Measurements from ENCODE around the gene TSHR. TPM values are rescaled to one million over a fixed set of nuclear protein-coding genes. Genes with fewer than 3 reads are reported as not detected.

The TSHR gene
- total and polyA plus RNA-seq, 2 of the 4 experiments (the other 2 are of a cell fraction): not detected

- no peak overlapping the region for H2AK5ac ChIP-seq (ENCODE audit: low read depth, low read length)
- no peak overlapping the region for H4K5ac ChIP-seq (ENCODE audit: low read depth, low read length)
- no peak overlapping the region for H3K9ac ChIP-seq (ENCODE audit: low read depth, low read length)
- DNase-seq: no peak
- no peaks in the 10 kb centered on the region for H3K36me3 ChIP-seq (ENCODE audit: control insufficient read depth, insufficient read depth, low read length)
- no peak overlapping the region for H3K4me2 ChIP-seq (ENCODE audit: low read depth, low read length)
- H4K91ac ChIP-seq (ENCODE audit: insufficient read depth, low read depth, low read length): no peak overlapping the region
- H2BK20ac ChIP-seq (ENCODE audit: low read depth, low read length): no peak overlapping the region
- no peak overlapping the region for H2BK5ac ChIP-seq (ENCODE audit: low read depth, low read length, poor library complexity, severe bottlenecking)
- no peak overlapping the region for H3K27ac ChIP-seq (ENCODE audit: insufficient read depth, low read length)
- no peaks in the 10 kb centered on the region for H4K20me1 ChIP-seq (ENCODE audit: insufficient read depth, low read length)
- H3K4me3 ChIP-seq (ENCODE audit: insufficient read depth, low read depth, low read length): no peak overlapping the region
- dilution Hi-C loops (cut with HindIII; ENCODE audit: low sequenced_read_pairs, unreplicated experiment) (no loop called here), in situ Hi-C loops (cut with MboI; ENCODE audit: low sequenced_read_pairs) (no loop called here), intact Hi-C loops (cut with micrococcal nuclease) (no loop called here)
- H4K8ac ChIP-seq (ENCODE audit: low read depth in 2 of 2, low read length in 2 of 2): no peak overlapping the region
- H3K27me3 ChIP-seq (ENCODE audit: control insufficient read depth, insufficient read depth, low read length): no peaks in the 10 kb centered on the region
- H2BK120ac ChIP-seq (ENCODE audit: low read depth, low read length): no peak overlapping the region
- H2AFZ ChIP-seq (replicated peaks; ENCODE audit: low read length, poor library complexity): no peak overlapping the region
- CTCF ChIA-PET: no interaction called here
- H3K14ac ChIP-seq (replicated peaks; ENCODE audit: low read depth, low read length): no peak overlapping the region
- no peak overlapping the region for H2BK15ac ChIP-seq (ENCODE audit: low read depth, low read length)
- no peak for ATAC-seq (ENCODE audit: low read depth)
- H3K79me1 ChIP-seq (ENCODE audit: low read depth in 1 of 2, low read length in 2 of 2): peaks cover 6 to 8% of the 10 kb centered on the region in 2 experiments; a peak in 3 of 4 replicates
- H3K23ac ChIP-seq (ENCODE audit: low read depth, low read length): no peak overlapping the region
- TF ChIP-seq RCOR1 (IDR thresholded peaks at IDR 0.05; ENCODE audit: insufficient replicate concordance, low read length) (no peak), CEBPB (IDR thresholded peaks at IDR 0.05; ENCODE audit: low read depth, low read length) (no peak), POLR2A (IDR thresholded peaks at IDR 0.05; ENCODE audit: low read depth, low read length) (no peak)
- H3K9me3 ChIP-seq (ENCODE audit: control insufficient read depth, insufficient read depth, low read length): no peaks in the 10 kb centered on the region
- no peak overlapping the region for H3K56ac ChIP-seq (ENCODE audit: extremely low read depth, insufficient read depth, low read length)
- no CpG with 5 or more reads among the region's 3 CpGs for WGBS, 2 experiments (ENCODE audit: extremely low coverage in 2 of 2, insufficient read length in 1 of 2)
- no TSS peak for BruUV-seq (replicated peaks)
- H3K18ac ChIP-seq (ENCODE audit: low read depth, low read length): no peak overlapping the region
- H3K4me1 ChIP-seq (ENCODE audit: control insufficient read depth, insufficient read depth, low read length): no peaks in the 10 kb centered on the region
- H3K4ac ChIP-seq (ENCODE audit: low read depth, low read length): no peak overlapping the region
- POLR2A ChIA-PET (ENCODE audit: unreplicated experiment): no interaction called here
- no peak overlapping the region for H2AK9ac ChIP-seq (replicated peaks; ENCODE audit: low read depth, low read length, poor library complexity)
- no peaks in the 10 kb centered on the region for H3K9me1 ChIP-seq (ENCODE audit: insufficient read depth, low read length)
These were observed 35.8 kb upstream of the TSHR start for GRCh38 chr14:80919622-80920021.
